HCT116 (cell line): ENCODE results near the gene GRIP2. TPM values are rescaled to one million over a fixed set of nuclear protein-coding genes. Genes with fewer than 3 reads are reported as not detected.

Source experiments
- ATAC-seq: fragments of 200-7000 bp; cut with Tn5 transposase; 2 replicates; pipeline ENCODE4 v1.9.1; 2020; ENCODE audit warnings: mild to moderate bottlenecking, moderate library complexity
- BruUV-seq: library from RNA; stranded (reverse); fragments of 400-500 nt; replicated peaks from 2 replicates; lab custom pipeline; 2021; lab: Mats Ljungman, UMichigan
- CTCF ChIA-PET: fragments of 300-600 bp; sonication (Branson Sonifier 250); formaldehyde crosslinking; loops from one replicate; lab custom pipeline; 2021; ENCODE audit warnings: antibody characterized with exemption; lab: Charles Lee
- POLR2A ChIA-PET: fragments of 300-600, 350-600 bp; sonication (Branson Sonifier 250); formaldehyde crosslinking; loops from one replicate; lab custom pipeline; 2021; ENCODE audit warnings: antibody characterized with exemption; lab: Charles Lee
- RAD21 ChIA-PET, 2 experiments: fragments of 300-600 bp; sonication (Branson Sonifier 250); formaldehyde crosslinking; loops; one replicate each; lab custom pipeline; 2023; ENCODE audit warnings: low total read pairs in 2 of 2; ENCODE audit not compliant: uncharacterized antibody in 2 of 2, unreplicated experiment in 2 of 2, low non-redundant PET in 1 of 2; lab: Charles Lee
- DNase-seq: peaks from one replicate; pipeline ENCODE4 v3.0.0-alpha.2; 2010; ENCODE audit warnings: low read depth, low spot score
- H2AFZ ChIP-seq: fragments of 200-600 bp; shearing (Covaris generic), sonication (generic); 2 replicates; pipeline ENCODE4 v1.6.1; 2017; ENCODE audit warnings: low read depth, mixed run types, mixed read lengths, antibody characterized with exemption, low read length; ENCODE audit not compliant: poor library complexity, severe bottlenecking
- H3K27ac ChIP-seq: 2 replicates; pipeline ENCODE4 v1.5.1; 2012; ENCODE audit warnings: low read depth, low read length
- H3K27me3 ChIP-seq: fragments of 200-600 bp; sonication (generic); 2 replicates; pipeline ENCODE4 v1.6.1; 2016; ENCODE audit warnings: mixed run types, low read length, mixed read lengths; ENCODE audit not compliant: insufficient read depth
- H3K36me3 ChIP-seq, 2 experiments: fragments of 200-500 bp in 1 of 2; fragments of 200-600 bp in 1 of 2; sonication (Bioruptor generic) in 1 of 2; sonication (generic) in 1 of 2; 2 replicates each; pipeline versions ENCODE4 v1.5.1 to v1.6.1; 2014 to 2016; ENCODE audit warnings: low read length in 2 of 2, inconsistent platforms in 1 of 2, mixed read lengths in 1 of 2, mixed run types in 1 of 2; ENCODE audit not compliant: insufficient read depth in 2 of 2, control insufficient read depth in 1 of 2
- H3K4me1 ChIP-seq, 2 experiments: fragments of 200-600 bp in 1 of 2; sonication (generic) in 1 of 2; 2 replicates each; pipeline versions ENCODE4 v1.5.1 to v1.6.1; 2012 to 2017; ENCODE audit warnings: low read length in 2 of 2, inconsistent platforms in 1 of 2, mild to moderate bottlenecking in 1 of 2, mixed read lengths in 1 of 2, mixed run types in 1 of 2, moderate library complexity in 1 of 2; ENCODE audit not compliant: insufficient read depth in 2 of 2, control insufficient read depth in 1 of 2
- H3K4me2 ChIP-seq: fragments of 200-600 bp; sonication (generic); 2 replicates; pipeline ENCODE4 v1.6.1; 2017; ENCODE audit warnings: mixed run types, low read length, mixed read lengths
- H3K4me3 ChIP-seq, 2 experiments: fragments of 200-600 bp in 1 of 2; sonication (generic) in 1 of 2; replicated peaks in 1 of 2; 2 replicates each; pipeline ENCODE4 v1.5.1; 2011 to 2016; ENCODE audit warnings: low read length in 2 of 2, control low read depth in 1 of 2, low read depth in 1 of 2, mild to moderate bottlenecking in 1 of 2, mixed read lengths in 1 of 2, mixed run types in 1 of 2
- H3K79me2 ChIP-seq: fragments of 200-600 bp; sonication (generic); 2 replicates; pipeline ENCODE4 v1.6.1; 2017; ENCODE audit warnings: mild to moderate bottlenecking, mixed run types, low read length, moderate library complexity, mixed read lengths; ENCODE audit not compliant: insufficient read depth
- H3K9ac ChIP-seq: fragments of 200-600 bp; sonication (generic); 2 replicates; pipeline ENCODE4 v1.6.1; 2016; ENCODE audit warnings: low read length, mixed read lengths
- H3K9me2 ChIP-seq: fragments of 200-600 bp; sonication (generic), shearing (Covaris generic); 2 replicates; pipeline ENCODE4 v1.6.1; 2017; ENCODE audit warnings: mixed run types, mild to moderate bottlenecking, moderate library complexity; ENCODE audit not compliant: insufficient read depth
- H3K9me3 ChIP-seq, 2 experiments: fragments of 200-500 bp in 1 of 2; fragments of 200-600 bp in 1 of 2; sonication (Bioruptor generic) in 1 of 2; sonication (generic) in 1 of 2; 2 replicates each; pipeline ENCODE4 v1.6.1; 2014 to 2017; ENCODE audit warnings: low read length in 2 of 2, mixed read lengths in 2 of 2, inconsistent platforms in 1 of 2, low read depth in 1 of 2, mild to moderate bottlenecking in 1 of 2, mixed run types in 1 of 2, moderate library complexity in 1 of 2; ENCODE audit not compliant: control insufficient read depth in 1 of 2, insufficient read depth in 1 of 2
- H4K20me1 ChIP-seq: fragments of 200-600 bp; sonication (generic), shearing (Covaris generic); 2 replicates; pipeline ENCODE4 v1.6.1; 2017; ENCODE audit warnings: mixed run types, mild to moderate bottlenecking, moderate library complexity; ENCODE audit not compliant: insufficient read depth
- CBX3 ChIP-seq: IDR thresholded peaks from 2 replicates; pipeline ENCODE4 v1.6.1; 2012; ENCODE audit warnings: low read depth
- CEBPB ChIP-seq: IDR thresholded peaks from 2 replicates; pipeline ENCODE4 v1.6.1; 2012; ENCODE audit warnings: low read depth
- EGR1 ChIP-seq: IDR thresholded peaks from 2 replicates; pipeline ENCODE4 v1.6.1; 2012; ENCODE audit warnings: low read depth
- EZH2 ChIP-seq: fragments of 200-600 bp; sonication (generic); IDR thresholded peaks from 2 replicates; pipeline ENCODE4 v1.6.1; 2017; ENCODE audit warnings: antibody characterized with exemption, mixed run types
- EZH2phosphoT487 ChIP-seq: fragments of 200-600 bp; IDR thresholded peaks from 2 replicates; pipeline ENCODE4 v1.6.1; 2018; ENCODE audit warnings: antibody characterized with exemption, borderline replicate concordance
- FOSL1 ChIP-seq: IDR thresholded peaks from 2 replicates; pipeline ENCODE4 v1.6.1; 2012; ENCODE audit warnings: low read depth
- JUND ChIP-seq: IDR thresholded peaks from 2 replicates; pipeline ENCODE4 v1.6.1; 2012
- POLR2A ChIP-seq: IDR thresholded peaks from 2 replicates; pipeline ENCODE4 v1.7.0; 2011; ENCODE audit warnings: borderline replicate concordance; ENCODE audit not compliant: insufficient read depth, insufficient read length; ENCODE audit errors: extremely low read depth
- POLR2AphosphoS5 ChIP-seq: IDR thresholded peaks from 2 replicates; pipeline ENCODE4 v1.6.1; 2011; ENCODE audit warnings: mild to moderate bottlenecking, low read depth, low read length, moderate library complexity
- RAD21 ChIP-seq: IDR thresholded peaks from 2 replicates; pipeline ENCODE4 v1.6.1; 2012; ENCODE audit warnings: low read depth, mild to moderate bottlenecking
- SIN3A ChIP-seq: IDR thresholded peaks from 2 replicates; pipeline ENCODE4 v1.6.1; 2012; ENCODE audit warnings: low read depth
- SP1 ChIP-seq: IDR thresholded peaks from 2 replicates; pipeline ENCODE4 v1.6.1; 2012; ENCODE audit warnings: low read depth
- SRF ChIP-seq: IDR thresholded peaks from 2 replicates; pipeline ENCODE4 v1.6.1; 2012; ENCODE audit warnings: low read depth
- TCF7L2 ChIP-seq: IDR thresholded peaks from 2 replicates; pipeline ENCODE4 v1.7.0; 2011; ENCODE audit warnings: borderline replicate concordance, inconsistent platforms; ENCODE audit not compliant: insufficient read depth, insufficient read length; ENCODE audit errors: extremely low read depth
- YY1 ChIP-seq: IDR thresholded peaks from 2 replicates; pipeline ENCODE4 v1.6.1; 2011; ENCODE audit warnings: low read length, low read depth, moderate library complexity, mild to moderate bottlenecking; ENCODE audit not compliant: insufficient replicate concordance; ENCODE audit errors: extremely low read depth
- ZFX ChIP-seq: fragments of 450-650 bp; IDR thresholded peaks from 2 replicates; pipeline ENCODE4 v1.6.1; 2017
- ZNF274 ChIP-seq: fragments of 200-500 bp; sonication (Bioruptor generic); IDR thresholded peaks from 2 replicates; pipeline ENCODE4 v1.6.1; 2014; ENCODE audit warnings: mild to moderate bottlenecking, low read depth, low read length, inconsistent platforms
- intact Hi-C: fragments of 100-400 bp; cut with micrococcal nuclease; formaldehyde crosslinking; loops from 2 replicates; pipeline ENCODE4 v1.10.0; 2022
- total RNA-seq: library from RNA; stranded (reverse); gene quantifications from one replicate; pipeline ENCODE4 v1.2.1, GENCODE V29; 2021; ENCODE audit not compliant: unreplicated experiment
- TF ChIP-seq, protein P1 (sequence below): IDR thresholded peaks from 2 replicates; pipeline ENCODE4 v1.6.1; 2012; ENCODE audit warnings: low read depth

GRIP2 gene
- total RNA-seq, 1 experiment from 2014 or later: 0.34 TPM

DNA sequence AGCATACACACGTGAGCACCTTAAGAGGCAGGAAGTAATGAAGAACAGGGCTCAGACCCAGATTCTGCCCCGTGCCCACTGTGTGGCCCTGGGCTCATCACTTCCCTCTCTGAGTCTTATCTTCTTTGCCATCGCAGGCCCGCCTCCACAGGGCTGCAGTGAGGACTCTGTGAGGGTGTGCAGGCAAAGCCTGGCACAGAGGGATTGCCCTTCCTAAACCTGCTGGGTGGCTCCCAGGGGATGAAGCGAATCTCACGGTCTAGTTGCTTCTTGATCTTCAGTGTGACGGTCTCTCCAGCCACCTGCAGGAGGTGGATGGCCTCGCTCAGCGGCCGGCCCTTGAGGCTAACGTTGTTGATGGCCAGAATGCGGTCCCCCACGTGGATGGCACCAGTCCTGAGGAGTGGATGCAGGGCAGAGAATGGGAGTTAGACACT, 32.8 kb downstream of the GRIP2 start:
- Histone ChIP-seq H3K27me3 (no peaks in the 10 kb centered on the region), H3K4me1 (peaks cover 0 to 4% of the 10 kb centered on the region in 2 experiments; a peak in 1 of 4 replicates), H3K9me3 (peaks cover 5 to 7% of the 10 kb centered on the region in 2 experiments; a peak in 1 of 4 replicates), H3K36me3 (no peaks in the 10 kb centered on the region), H3K4me3 (no peak overlapping the region), H3K9ac (no peak overlapping the region), H3K9me2 (no peaks in the 10 kb centered on the region), H3K4me2 (no peak overlapping the region), H4K20me1 (no peaks in the 10 kb centered on the region), H3K27ac (no peak overlapping the region), H2AFZ (no peak overlapping the region), H3K79me2 (no peaks in the 10 kb centered on the region)
- TF ChIP-seq ZFX (no peak), TCF7L2 (no peak)
- no TSS peak for BruUV-seq
- POLR2A ChIA-PET: no interaction called here
- CTCF ChIA-PET: no interaction called here
- DNase-seq: no peak
- RAD21 ChIA-PET: no interaction called here
- no peak for ATAC-seq
- intact Hi-C loops: loop anchor here (5.0 kb wide), 1 partner anchor 275 kb away; no protein-coding TSS in a partner anchor

DNA sequence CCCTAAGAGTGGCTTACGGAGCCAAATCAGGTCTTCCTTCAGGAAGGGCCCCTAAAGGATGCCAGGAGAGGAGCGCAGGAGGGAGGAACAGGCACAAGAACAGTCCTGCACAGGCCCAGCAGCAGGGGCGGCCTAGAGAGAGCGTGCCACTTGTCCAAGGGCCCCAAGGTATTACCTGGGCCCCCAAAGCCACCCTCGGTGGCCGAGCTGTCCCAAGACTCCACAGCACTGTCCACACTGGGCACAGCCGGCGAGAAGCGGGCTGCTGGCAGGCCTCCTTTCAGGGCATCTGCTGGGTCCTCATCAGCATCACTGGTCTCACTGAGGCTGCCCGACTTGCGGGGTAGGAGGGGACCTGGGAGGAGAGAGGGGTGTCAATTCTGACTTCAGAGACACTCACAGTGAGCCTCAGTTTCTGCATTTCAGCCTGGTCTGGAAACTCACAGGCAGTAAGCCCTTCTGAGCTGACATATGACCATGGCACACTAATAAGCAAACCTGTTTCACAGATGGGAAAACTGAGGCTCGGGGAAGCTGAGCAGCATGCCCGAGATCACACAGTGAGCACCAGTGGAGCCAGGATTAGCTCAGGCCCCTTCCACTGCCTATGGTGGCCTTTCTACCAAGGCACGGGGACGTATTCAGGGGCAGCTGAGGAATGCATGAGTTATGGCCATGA, 33.4 kb downstream of the GRIP2 start:
- H3K9ac ChIP-seq: no peak overlapping the region
- no peak overlapping the region for H3K27ac ChIP-seq
- no peaks in the 10 kb centered on the region for H3K27me3 ChIP-seq
- no TSS peak for BruUV-seq
- H3K4me2 ChIP-seq: no peak overlapping the region
- no peak overlapping the region for H2AFZ ChIP-seq
- H3K9me3 ChIP-seq: peaks cover 5 to 11% of the 10 kb centered on the region in 2 experiments; a peak in 1 of 4 replicates
- H3K4me1 ChIP-seq: peaks cover 0 to 4% of the 10 kb centered on the region in 2 experiments; a peak in 1 of 4 replicates
- H3K9me2 ChIP-seq: no peaks in the 10 kb centered on the region
- no peak overlapping the region for H3K4me3 ChIP-seq
- ATAC-seq (no peak), DNase-seq (no peak)
- no peaks in the 10 kb centered on the region for H4K20me1 ChIP-seq
- intact Hi-C loops: loop anchor here (5.0 kb wide), 1 partner anchor 276 kb away; no protein-coding TSS in a partner anchor
- ChIA-PET POLR2A (no interaction called here), RAD21 (no interaction called here), CTCF (no interaction called here)
- no peaks in the 10 kb centered on the region for H3K79me2 ChIP-seq
- no peaks in the 10 kb centered on the region for H3K36me3 ChIP-seq
- TF ChIP-seq TCF7L2 (no peak), SIN3A (no peak), JUND (no peak), EGR1 (no peak), CBX3 (no peak), POLR2A (no peak), SRF (no peak), POLR2AphosphoS5 (no peak), RAD21 (no peak), EZH2phosphoT487 (no peak), EZH2 (no peak), ZNF274 (no peak), YY1 (no peak), SP1 (no peak), FOSL1 (no peak), CEBPB (no peak), ZFX (no peak)
- TF ChIP-seq, protein P1, sequence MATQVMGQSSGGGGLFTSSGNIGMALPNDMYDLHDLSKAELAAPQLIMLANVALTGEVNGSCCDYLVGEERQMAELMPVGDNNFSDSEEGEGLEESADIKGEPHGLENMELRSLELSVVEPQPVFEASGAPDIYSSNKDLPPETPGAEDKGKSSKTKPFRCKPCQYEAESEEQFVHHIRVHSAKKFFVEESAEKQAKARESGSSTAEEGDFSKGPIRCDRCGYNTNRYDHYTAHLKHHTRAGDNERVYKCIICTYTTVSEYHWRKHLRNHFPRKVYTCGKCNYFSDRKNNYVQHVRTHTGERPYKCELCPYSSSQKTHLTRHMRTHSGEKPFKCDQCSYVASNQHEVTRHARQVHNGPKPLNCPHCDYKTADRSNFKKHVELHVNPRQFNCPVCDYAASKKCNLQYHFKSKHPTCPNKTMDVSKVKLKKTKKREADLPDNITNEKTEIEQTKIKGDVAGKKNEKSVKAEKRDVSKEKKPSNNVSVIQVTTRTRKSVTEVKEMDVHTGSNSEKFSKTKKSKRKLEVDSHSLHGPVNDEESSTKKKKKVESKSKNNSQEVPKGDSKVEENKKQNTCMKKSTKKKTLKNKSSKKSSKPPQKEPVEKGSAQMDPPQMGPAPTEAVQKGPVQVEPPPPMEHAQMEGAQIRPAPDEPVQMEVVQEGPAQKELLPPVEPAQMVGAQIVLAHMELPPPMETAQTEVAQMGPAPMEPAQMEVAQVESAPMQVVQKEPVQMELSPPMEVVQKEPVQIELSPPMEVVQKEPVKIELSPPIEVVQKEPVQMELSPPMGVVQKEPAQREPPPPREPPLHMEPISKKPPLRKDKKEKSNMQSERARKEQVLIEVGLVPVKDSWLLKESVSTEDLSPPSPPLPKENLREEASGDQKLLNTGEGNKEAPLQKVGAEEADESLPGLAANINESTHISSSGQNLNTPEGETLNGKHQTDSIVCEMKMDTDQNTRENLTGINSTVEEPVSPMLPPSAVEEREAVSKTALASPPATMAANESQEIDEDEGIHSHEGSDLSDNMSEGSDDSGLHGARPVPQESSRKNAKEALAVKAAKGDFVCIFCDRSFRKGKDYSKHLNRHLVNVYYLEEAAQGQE: no peak
